Activated naive CD4-positive, alpha-beta T cell treated with anti-CD3 and anti-CD28 coated beads, Interleukin-2, amount 10 ng/mL, durations not matched to agents 7 days and 5 days (primary cell): ENCODE data around the gene CFC1.
"Not testable (repeated sequence)": the region's sequence is repeated elsewhere in the genome, so short reads cannot be mapped to it uniquely, and the experiment has no call there.

Experiments used
- CTCF ChIA-PET: fragments of 350-600 bp; sonication (Branson Sonifier 250); formaldehyde crosslinking; loops from one replicate; lab custom pipeline; 2021; ENCODE audit warnings: antibody characterized with exemption; lab: Charles Lee
- DNase-seq: peaks from one replicate; pipeline ENCODE4 v3.0.0-alpha.2; 2020
- H3K27ac Mint-ChIP-seq: one replicate; pipeline ENCODE4 v1.8.0; 2021; ENCODE audit warnings: mild to moderate bottlenecking, moderate library complexity, mixed read lengths
- H3K27me3 Mint-ChIP-seq: one replicate; pipeline ENCODE4 v1.8.0; 2021; ENCODE audit warnings: mild to moderate bottlenecking, mixed read lengths
- H3K36me3 Mint-ChIP-seq: one replicate; pipeline ENCODE4 v1.8.0; 2021; ENCODE audit warnings: mixed read lengths
- H3K4me1 Mint-ChIP-seq: one replicate; pipeline ENCODE4 v1.8.0; 2021; ENCODE audit warnings: mixed read lengths
- H3K4me3 Mint-ChIP-seq: one replicate; pipeline ENCODE4 v1.8.0; 2021; ENCODE audit warnings: mild to moderate bottlenecking, moderate library complexity, mixed read lengths
- H3K9me3 Mint-ChIP-seq: one replicate; pipeline ENCODE4 v1.8.0; 2021; ENCODE audit warnings: mixed read lengths

The CFC1 gene

GRCh38 chr2:130599393-130599792, at the start of gene CFC1:
Gene CFC1, minus strand, starts transcription at chr2:130599575. Its CDS starts 288 bp downstream, at chr2:130599287.
- CTCF ChIA-PET, H3K27ac Mint-ChIP-seq, H3K4me3 Mint-ChIP-seq, H3K9me3 Mint-ChIP-seq, DNase-seq, H3K4me1 Mint-ChIP-seq, H3K36me3 Mint-ChIP-seq: not testable (repeated sequence)
- H3K27me3 Mint-ChIP-seq = peaks cover 19% of the 10 kb centered on the region

- H3K4me3 Mint-ChIP-seq, H3K27me3 Mint-ChIP-seq, H3K4me1 Mint-ChIP-seq, H3K27ac Mint-ChIP-seq, H3K9me3 Mint-ChIP-seq, DNase-seq, H3K36me3 Mint-ChIP-seq, CTCF ChIA-PET: not testable (repeated sequence)
Measured at GRCh38 chr2:130641688-130642087, 42.3 kb upstream of the CFC1 start.

DNA sequence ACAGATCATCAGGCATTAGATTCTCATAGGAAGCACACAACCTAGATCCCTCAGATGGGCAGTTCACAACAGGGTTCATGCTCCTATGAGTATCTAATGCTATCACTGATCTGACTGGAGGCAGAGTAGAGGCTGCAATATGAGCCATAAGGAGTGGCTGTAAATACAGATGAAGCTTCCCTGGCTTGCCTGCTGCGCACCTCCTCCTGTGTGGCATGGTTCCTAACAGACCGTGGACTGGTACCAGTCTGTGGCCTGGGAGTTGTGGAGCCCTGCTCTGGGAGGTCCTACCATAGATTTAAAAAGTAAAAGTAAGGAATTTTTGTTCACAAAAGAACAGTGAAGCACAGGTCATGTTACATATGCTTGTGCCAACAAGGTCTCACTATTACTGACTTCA, 39.6 kb upstream of the CFC1 start:
- H3K9me3 Mint-ChIP-seq, H3K4me1 Mint-ChIP-seq, H3K27me3 Mint-ChIP-seq, H3K4me3 Mint-ChIP-seq, CTCF ChIA-PET, DNase-seq, H3K27ac Mint-ChIP-seq, H3K36me3 Mint-ChIP-seq: not testable (repeated sequence)

- H3K4me3 Mint-ChIP-seq, H3K4me1 Mint-ChIP-seq, H3K27me3 Mint-ChIP-seq, H3K27ac Mint-ChIP-seq, H3K9me3 Mint-ChIP-seq, DNase-seq, H3K36me3 Mint-ChIP-seq, CTCF ChIA-PET: not testable (repeated sequence)
Measured at GRCh38 chr2:130628784-130629475, 29.6 kb upstream of the CFC1 start.

DNA sequence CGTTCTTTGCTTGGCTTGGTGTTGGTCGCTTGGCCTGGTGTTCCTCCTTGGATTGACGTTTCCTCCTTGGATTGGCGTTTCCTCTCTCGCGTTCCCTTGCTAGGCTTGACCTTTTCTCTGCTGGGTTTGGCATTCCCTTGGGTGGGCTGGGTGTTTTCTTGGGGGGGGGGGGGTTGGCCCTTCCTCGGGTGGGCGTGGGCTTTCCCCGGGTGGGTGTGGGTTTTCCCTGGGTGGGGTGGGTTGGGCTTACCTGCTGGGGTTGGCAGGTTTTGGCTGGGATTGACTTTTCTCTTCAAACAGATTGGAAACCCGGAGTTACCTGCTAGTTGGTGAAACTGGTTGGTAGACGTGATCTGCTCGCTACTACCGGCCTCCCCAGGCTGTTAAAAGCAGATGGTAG, 11.8 kb upstream of the CFC1 start, which contains the start of gene POTEJ:
Gene POTEJ (plus strand): TSS at position 301 of the 400 bp plus-strand sequence. CDS start 93 bp downstream, at position 394.
- H3K36me3 Mint-ChIP-seq, H3K4me3 Mint-ChIP-seq, H3K4me1 Mint-ChIP-seq, H3K27ac Mint-ChIP-seq, CTCF ChIA-PET, H3K9me3 Mint-ChIP-seq, H3K27me3 Mint-ChIP-seq, DNase-seq: not testable (repeated sequence)

GRCh38 chr2:130610486-130610885, 11.1 kb upstream of the CFC1 start:
- H3K27me3 Mint-ChIP-seq, H3K4me1 Mint-ChIP-seq, H3K4me3 Mint-ChIP-seq, CTCF ChIA-PET, H3K36me3 Mint-ChIP-seq, DNase-seq, H3K27ac Mint-ChIP-seq, H3K9me3 Mint-ChIP-seq: not testable (repeated sequence)

DNA sequence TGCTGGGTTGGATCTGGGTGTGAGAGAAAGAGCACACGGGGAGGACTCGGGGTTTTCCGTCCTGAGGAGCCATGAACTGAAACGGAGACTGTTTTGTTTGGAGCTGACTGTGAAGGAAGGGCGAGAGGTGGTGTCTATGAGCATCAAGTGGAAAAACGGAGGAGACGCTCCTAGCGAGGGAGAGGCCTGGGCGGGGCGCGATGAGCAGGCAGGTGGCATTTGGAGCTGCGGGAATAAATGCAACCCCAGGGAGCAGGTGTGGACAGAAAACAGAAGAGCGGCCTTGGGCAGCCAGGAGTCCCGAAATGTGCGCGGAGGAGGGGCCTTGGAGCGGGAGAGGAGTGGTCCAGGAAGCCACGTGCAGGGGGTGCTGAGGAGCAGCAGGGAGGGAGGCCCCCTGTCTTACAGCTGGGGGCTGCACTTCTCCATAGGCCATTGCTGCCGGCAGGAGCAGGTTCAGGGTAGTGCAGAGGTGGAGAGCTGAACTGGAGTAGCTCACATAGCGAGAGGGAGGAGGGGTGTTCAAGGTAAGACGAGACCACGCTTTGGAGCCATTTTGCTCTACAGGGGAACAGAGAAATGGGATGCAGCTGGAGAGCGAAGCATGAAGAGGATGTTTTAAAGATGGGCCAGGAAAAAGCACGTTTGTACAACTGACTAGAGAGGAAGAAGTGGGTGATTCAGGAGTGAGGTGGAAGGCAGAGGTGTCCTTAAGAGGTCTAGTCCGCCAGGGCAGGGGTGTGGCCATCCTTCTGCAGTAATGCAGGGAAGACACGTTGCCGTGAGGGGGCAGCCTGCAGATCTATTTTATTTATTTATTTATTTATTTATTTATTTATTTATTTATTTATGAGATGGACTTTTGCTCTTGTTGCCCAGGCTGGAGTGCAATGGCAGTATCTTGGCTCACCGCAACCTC, 9.9 kb upstream of the CFC1 start:
- H3K4me3 Mint-ChIP-seq, H3K4me1 Mint-ChIP-seq, H3K9me3 Mint-ChIP-seq, H3K36me3 Mint-ChIP-seq, H3K27ac Mint-ChIP-seq, H3K27me3 Mint-ChIP-seq, CTCF ChIA-PET, DNase-seq: not testable (repeated sequence)

DNA sequence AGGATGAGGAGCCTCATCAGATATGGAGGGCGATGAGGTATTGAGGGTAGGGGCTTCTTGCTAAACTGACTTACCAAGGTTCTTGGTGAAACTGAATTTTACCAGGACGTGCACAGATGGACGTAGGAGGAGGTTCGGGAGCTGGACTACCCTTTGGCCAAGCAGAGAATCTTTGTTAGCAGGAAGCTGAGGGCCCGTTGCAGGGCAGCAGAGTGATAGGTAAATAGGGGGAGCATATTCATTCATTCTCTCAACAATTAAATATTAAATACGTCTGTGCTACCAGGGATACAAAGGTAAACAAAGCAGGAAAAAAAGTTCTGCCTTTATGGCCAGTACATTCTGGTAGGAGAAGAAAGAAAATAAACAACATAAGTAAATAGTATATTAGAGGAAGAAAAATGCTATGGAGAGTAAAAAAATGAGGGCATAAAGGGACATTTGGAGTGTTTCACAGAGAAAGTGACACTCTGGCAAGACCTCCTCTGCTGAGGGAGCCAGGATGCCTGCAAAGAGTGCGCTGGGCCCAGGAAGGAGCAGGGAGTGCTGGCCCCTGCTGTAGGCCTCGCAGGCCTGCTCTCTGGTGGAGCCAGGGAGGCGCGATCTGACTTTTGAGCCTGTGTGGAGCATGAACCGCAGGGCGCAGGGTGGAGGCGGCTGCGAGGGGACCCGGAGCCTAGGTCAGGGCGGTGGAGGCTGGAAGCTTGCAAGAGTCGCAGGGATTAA, 9.1 kb upstream of the CFC1 start:
- H3K9me3 Mint-ChIP-seq, H3K27me3 Mint-ChIP-seq, H3K4me3 Mint-ChIP-seq, DNase-seq, H3K4me1 Mint-ChIP-seq, H3K36me3 Mint-ChIP-seq, CTCF ChIA-PET, H3K27ac Mint-ChIP-seq: not testable (repeated sequence)

DNA sequence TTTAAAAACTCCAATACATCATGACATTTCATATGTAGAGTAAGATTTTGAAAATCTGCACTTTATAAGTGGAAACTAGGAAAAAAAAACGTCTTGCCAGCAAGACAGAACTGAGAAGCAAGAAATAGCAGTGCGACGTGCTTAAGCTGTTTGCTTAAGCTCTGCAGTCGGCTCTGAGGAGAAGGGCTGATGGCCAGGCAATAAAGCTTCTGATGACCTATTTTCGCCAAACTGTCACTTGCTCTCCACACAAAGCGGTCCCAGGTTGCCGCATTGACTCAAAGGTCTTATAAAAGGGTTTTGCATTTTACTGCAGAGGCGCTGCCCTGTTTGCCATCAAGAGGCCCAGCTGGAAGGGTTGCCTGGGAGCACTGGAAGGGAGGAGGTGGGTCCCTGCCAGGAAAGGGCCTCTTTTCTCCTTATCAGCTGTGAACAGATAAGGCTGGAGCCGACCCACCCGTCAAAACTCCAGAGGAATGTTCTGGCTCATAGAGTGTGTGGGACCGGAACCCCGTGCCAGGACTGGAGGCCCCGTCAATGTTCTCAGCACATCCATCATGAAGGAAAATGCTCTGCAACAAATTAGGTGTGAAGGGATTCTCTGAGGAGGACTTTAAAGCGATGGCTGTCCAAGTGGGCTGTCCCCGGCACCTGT, 2.4 kb upstream of the CFC1 start:
- peaks cover 15% of the 10 kb centered on the region for H3K27me3 Mint-ChIP-seq
- DNase-seq, H3K4me3 Mint-ChIP-seq, H3K36me3 Mint-ChIP-seq, H3K27ac Mint-ChIP-seq, H3K4me1 Mint-ChIP-seq, H3K9me3 Mint-ChIP-seq, CTCF ChIA-PET: not testable (repeated sequence)

GRCh38 chr2:130599926-130600325, 551 bp upstream of the CFC1 start:
- H3K27me3 Mint-ChIP-seq = peaks cover 19% of the 10 kb centered on the region
- H3K27ac Mint-ChIP-seq, CTCF ChIA-PET, DNase-seq, H3K36me3 Mint-ChIP-seq, H3K9me3 Mint-ChIP-seq, H3K4me3 Mint-ChIP-seq, H3K4me1 Mint-ChIP-seq: not testable (repeated sequence)

DNA sequence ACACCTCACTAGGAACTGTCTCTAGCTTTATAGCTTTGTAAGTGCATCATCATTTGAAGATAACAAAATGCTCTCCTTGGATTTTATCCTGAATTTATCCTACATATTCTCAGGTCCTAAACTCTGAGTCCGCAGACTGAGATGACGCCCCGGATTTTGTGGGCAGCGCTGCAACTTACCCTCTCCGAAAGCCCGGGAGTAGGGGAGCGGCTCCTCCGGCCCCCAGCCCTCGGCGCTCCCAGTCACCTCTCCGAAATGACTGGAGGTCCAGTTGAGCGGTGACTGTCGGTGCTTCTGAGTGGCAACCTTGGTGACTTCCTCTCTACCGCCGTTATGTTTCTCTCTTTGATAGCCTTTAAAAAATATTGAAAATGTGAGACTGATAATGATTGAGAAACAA, 912 bp downstream of the CFC1 start:
- DNase-seq, H3K9me3 Mint-ChIP-seq, H3K4me1 Mint-ChIP-seq, H3K4me3 Mint-ChIP-seq, CTCF ChIA-PET, H3K36me3 Mint-ChIP-seq, H3K27ac Mint-ChIP-seq: not testable (repeated sequence)
- H3K27me3 Mint-ChIP-seq = peaks cover 20% of the 10 kb centered on the region

DNA sequence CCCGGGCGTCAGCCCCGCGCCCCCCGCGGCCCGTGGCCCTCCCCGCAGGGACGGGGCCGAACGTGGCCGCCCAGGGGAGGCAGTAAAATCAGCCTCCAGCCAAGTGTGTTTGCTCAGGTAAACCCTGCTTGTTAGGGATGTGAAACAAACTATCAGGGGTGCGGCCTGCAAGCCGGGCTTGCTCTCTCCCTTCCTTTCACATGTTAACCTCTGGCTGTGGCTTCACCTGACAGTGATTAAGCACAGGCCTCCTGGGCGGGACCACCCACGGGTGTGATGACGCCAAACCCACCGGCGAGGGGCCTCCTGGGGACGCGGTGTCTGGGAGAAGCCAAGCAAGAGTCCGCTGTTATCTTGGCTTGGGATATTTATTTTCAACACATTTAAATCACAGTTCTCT, 1.4 kb downstream of the CFC1 start:
- H3K4me3 Mint-ChIP-seq, H3K4me1 Mint-ChIP-seq: not testable (repeated sequence)

GRCh38 chr2:130596757-130597156, 2.6 kb downstream of the CFC1 start:
- H3K4me1 Mint-ChIP-seq, H3K4me3 Mint-ChIP-seq, H3K27ac Mint-ChIP-seq, H3K36me3 Mint-ChIP-seq, CTCF ChIA-PET, H3K9me3 Mint-ChIP-seq, DNase-seq: not testable (repeated sequence)
- peaks cover 13% of the 10 kb centered on the region for H3K27me3 Mint-ChIP-seq

More for the DNA sequence above, 1.4 kb downstream of the CFC1 start:
- DNase-seq, CTCF ChIA-PET, H3K27ac Mint-ChIP-seq, H3K36me3 Mint-ChIP-seq, H3K9me3 Mint-ChIP-seq: not testable (repeated sequence)
- H3K27me3 Mint-ChIP-seq = peaks cover 19% of the 10 kb centered on the region

- CTCF ChIA-PET, H3K27ac Mint-ChIP-seq: not testable (repeated sequence)
Measured at GRCh38 chr2:130594011-130594410, 5.4 kb downstream of the CFC1 start.

More at GRCh38 chr2:130594011-130594410, 5.4 kb downstream of the CFC1 start:
- H3K9me3 Mint-ChIP-seq, H3K36me3 Mint-ChIP-seq, DNase-seq, H3K4me1 Mint-ChIP-seq, H3K4me3 Mint-ChIP-seq: not testable (repeated sequence)
- H3K27me3 Mint-ChIP-seq = peaks cover 13% of the 10 kb centered on the region
